Endothelial cell of coronary artery (primary cell): ENCODE data around the gene ATP2B3. TPM values are rescaled to one million over a fixed set of nuclear protein-coding genes. Genes with fewer than 3 reads are reported as not detected.

Source experiments
- total RNA-seq: library from RNA; depleted of rRNA; stranded (reverse); fragments of >200 nt; gene quantifications from 2 replicates; pipeline ENCODE4 v1.2.3, GENCODE V29; 2014

ATP2B3 gene
- under 0.01 TPM in 2 replicates for total RNA-seq

DNA sequence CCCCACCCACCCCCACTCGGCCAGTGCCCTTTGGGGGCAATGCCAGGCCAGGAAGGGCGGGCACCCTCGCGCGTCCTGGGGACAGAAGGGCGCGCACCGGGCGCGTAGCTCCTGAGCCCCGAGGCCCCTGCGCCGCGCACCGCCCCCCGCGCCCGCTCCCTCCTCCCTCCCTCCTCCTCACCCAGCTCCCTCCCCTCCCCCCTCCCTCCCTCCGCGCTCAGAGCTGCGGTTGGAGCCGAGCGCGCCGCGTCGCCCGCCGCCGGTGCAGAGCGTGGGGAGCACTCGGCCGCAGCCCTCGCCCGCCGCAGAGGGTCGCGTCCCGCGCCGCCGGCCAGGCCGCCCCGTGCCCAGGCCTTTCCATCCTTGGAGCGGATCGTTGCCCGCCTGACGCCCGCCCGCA lies at the start of gene ATP2B3:
Gene ATP2B3 (plus strand): TSS at position 220 of the 400 bp plus-strand sequence. CDS start 18,606 bp downstream, outside the sequence.

DNA sequence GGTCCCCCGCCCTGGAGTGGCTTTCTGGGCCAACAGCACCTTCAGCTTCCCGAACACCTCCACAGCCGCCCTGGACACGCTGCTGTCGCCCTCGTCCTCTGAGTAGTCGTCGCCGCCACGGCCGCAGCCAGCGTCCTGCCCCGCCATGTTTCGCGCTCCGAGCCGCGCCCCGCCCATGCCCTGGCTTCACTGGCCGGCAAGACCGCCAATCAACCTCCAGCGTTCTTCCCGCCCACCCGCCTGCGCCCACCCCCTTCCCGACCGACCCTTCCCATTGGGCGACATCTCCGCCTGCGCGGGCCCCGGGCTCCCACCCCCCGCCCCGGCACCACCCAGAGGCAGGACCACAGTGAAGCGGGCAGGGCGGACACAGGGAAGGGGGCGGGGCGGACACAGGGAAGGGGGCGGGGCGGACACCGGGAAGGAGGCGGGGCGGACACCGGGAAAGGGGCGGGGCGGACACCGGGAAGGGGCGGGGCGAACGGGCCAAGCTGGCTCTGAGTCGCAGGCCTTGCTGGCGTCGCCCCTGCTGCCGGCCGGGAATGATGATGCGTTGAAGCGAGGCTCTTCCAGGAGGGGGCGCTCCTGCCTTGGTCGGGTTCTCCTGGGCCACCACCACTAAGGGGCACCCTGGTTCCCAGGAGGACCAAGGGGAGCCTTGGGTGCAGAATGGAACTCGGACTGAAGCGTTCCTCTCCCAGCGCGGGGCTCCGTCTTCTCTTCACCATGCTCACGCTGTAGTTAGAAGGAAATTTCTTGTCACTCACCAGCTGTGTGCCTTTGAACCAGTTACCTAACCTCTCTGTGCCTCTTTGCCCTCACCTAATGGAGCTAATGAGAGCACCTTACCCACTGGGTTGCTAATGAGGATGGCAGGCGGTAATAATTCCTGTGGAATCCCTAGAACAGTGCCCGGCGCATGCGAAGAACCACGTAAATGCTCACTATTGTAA lies 46.8 kb upstream of the ATP2B3 start, which contains the start of gene HAUS7:
Gene HAUS7 (minus strand): TSS at position 166 of the 953 bp plus-strand sequence. CDS start 19 bp downstream, at position 147.

DNA sequence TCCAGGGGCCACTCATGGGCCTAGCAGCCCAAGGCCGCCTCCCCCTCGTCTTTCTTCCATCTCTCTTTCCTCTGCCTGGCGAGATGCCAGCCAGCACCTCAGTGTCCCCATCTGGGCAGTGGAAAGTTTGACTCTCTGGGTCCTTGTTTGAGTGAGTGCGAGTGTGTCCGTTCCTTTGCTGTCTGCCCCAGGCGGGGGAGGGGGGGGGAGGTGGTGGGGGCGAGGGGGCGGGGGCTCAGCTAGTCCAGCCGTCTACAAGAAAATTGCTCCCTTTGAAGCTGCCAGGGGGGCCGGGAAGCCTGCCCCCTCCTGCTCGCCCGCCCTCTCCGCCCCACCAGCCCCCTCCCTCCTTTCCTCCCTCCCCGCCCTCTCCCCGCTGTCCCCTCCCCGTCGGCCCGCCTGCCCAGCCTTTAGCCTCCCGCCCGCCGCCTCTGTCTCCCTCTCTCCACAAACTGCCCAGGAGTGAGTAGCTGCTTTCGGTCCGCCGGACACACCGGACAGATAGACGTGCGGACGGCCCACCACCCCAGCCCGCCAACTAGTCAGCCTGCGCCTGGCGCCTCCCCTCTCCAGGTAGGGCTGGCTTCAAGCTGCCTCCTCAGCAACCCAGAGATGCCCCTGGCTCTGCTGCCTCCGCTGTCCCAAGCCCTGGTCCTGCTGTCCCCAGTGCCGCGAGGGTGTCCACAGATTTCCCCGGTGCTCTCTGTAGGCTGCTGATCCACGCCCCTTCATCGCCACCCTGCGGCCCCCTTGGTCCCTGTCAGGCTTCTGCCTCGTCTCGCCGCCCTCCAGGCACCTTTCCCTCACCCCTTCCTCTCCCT lies 22.7 kb upstream of the ATP2B3 start, which contains the start of gene BGN:
Gene BGN (plus strand): TSS at position 440 of the 821 bp plus-strand sequence. CDS start 9,652 bp downstream, outside the sequence.

DNA sequence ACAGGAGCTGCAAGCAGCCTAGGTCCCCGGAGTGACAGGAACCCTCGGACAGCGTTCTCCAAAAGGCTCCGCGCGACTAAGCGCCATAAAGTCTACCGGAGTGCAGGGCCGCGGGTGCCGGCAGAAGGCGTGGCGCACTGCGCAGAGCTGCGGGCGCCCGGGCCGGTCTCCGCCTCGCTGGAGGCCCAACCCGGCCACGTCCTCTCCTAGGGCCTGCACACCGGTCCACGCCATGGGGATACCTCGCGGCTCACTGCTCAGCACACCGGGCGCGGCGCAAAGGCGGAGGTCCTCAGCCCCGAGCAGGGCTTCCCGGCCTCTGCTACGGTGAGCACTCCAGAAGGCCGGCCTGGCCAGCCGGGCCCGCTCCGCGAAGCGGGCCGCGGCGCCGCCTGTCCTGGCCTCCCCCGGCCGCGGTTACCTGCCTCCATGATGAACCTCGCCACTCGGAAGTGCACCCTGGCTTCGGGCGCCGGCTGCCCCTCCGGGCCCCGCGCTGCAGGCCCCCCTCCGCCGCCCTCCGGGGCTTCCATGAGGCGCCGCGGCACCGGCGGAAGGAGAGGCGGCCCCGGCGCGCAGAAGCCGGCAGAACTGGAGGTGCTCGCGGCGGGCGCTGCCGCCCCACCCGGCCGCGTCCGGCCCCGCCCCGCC lies 81.2 kb downstream of the ATP2B3 start, which contains the start of gene CCNQ:
Gene CCNQ (minus strand): TSS at position 599 of the 651 bp plus-strand sequence. CDS start 66 bp downstream, at position 533.

Other genes starting within 250 kb of the ATP2B3 start
- not detected in 2 replicates for gene PNMA6F, start 195.9 kb upstream of the ATP2B3 start, total RNA-seq
- 3.8 and 5.9 TPM in 2 replicates for gene ZNF275, start 183.5 kb upstream of the ATP2B3 start, total RNA-seq
- not detected in 2 replicates for gene PNMA6E, start 116.3 kb upstream of the ATP2B3 start, total RNA-seq
- 0.90 and 1.5 TPM in 2 replicates for gene ZFP92, start 106.2 kb upstream of the ATP2B3 start, total RNA-seq
- 2.8 and 3.7 TPM in 2 replicates for gene TREX2, start 71.6 kb upstream of the ATP2B3 start, total RNA-seq
- 18.8 and 21.3 TPM in 2 replicates for gene HAUS7, start 47.1 kb upstream of the ATP2B3 start, total RNA-seq
- gene BGN, start 22.7 kb upstream of the ATP2B3 start, total RNA-seq = 16.6 and 71.1 TPM in 2 replicates
- gene CCNQ, start 81.5 kb downstream of the ATP2B3 start, total RNA-seq = 36.4 and 40.9 TPM in 2 replicates
- under 0.01 TPM in 1 of 2 replicates, not detected in the other for gene DUSP9, start 129.6 kb downstream of the ATP2B3 start, total RNA-seq
- 0.09 TPM in 1 of 2 replicates, not detected in the other for gene PNCK, start 156.2 kb downstream of the ATP2B3 start, total RNA-seq
- gene SLC6A8, start 170.3 kb downstream of the ATP2B3 start, total RNA-seq = 3.4 and 7.9 TPM in 2 replicates
- 265 and 294 TPM in 2 replicates for gene BCAP31, start 206.7 kb downstream of the ATP2B3 start, total RNA-seq
- 6.8 and 10.6 TPM in 2 replicates for gene ABCD1, start 207.2 kb downstream of the ATP2B3 start, total RNA-seq
- gene PLXNB3, start 246.6 kb downstream of the ATP2B3 start, total RNA-seq = 3.2 and 5.5 TPM in 2 replicates